HCT116 (cell line): Measurements from ENCODE around the gene IMPA2.

Experiments used
- CTCF ChIP-seq, 3 experiments: fragments of 200-600 bp in 1 of 3; sonication (generic) in 1 of 3; IDR thresholded peaks in 2 of 3; conservative IDR thresholded peaks in 1 of 3; 2 replicates each; pipeline ENCODE4 v1.5.1; 2012 to 2017; ENCODE audit warnings: low read depth in 2 of 3, low read length in 2 of 3, antibody characterized with exemption in 1 of 3, borderline replicate concordance in 1 of 3, control low read depth in 1 of 3, mild to moderate bottlenecking in 1 of 3, mixed read lengths in 1 of 3, mixed run types in 1 of 3, moderate library complexity in 1 of 3; ENCODE audit not compliant: insufficient read depth in 1 of 3
- POLR2A ChIP-seq: IDR thresholded peaks from 2 replicates; pipeline ENCODE4 v1.7.0; 2011; ENCODE audit warnings: borderline replicate concordance; ENCODE audit not compliant: insufficient read depth, insufficient read length; ENCODE audit errors: extremely low read depth
- ZNF274 ChIP-seq: fragments of 200-500 bp; sonication (Bioruptor generic); IDR thresholded peaks from 2 replicates; pipeline ENCODE4 v1.6.1; 2014; ENCODE audit warnings: mild to moderate bottlenecking, low read depth, low read length, inconsistent platforms
- TF ChIP-seq, protein P1 (sequence below): IDR thresholded peaks from 2 replicates; pipeline ENCODE4 v1.6.1; 2012; ENCODE audit warnings: low read depth

DNA sequence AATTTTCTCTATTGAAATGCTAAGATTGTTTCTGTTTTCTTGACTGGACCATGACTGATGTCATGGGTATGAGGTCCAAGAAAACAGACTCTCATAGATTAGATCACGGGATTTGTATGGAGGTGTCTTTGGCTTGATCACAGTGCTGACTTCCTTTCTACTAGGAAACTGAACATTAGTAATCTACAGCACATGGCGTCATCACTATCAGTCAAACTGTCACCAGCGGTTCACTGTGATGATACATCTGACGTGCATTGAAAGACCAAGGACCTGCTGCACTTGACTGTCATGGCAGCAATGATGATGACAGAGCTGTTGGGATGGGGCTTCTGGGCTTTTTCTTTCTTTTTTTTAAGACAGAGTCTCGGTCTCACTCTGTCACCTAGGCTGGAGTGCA, 28.2 kb upstream of the IMPA2 start:
- TF ChIP-seq ZNF274 (no peak), CTCF (IDR thresholded peaks at IDR 0.05 in 2 of 3, conservative IDR thresholded peaks at IDR 0.05 in 1 of 3; ENCODE audit: borderline replicate concordance in 1 of 3, insufficient read depth in 1 of 3, low read depth in 2 of 3, low read length in 2 of 3) (no peak), POLR2A (no peak)
- TF ChIP-seq, protein P1, sequence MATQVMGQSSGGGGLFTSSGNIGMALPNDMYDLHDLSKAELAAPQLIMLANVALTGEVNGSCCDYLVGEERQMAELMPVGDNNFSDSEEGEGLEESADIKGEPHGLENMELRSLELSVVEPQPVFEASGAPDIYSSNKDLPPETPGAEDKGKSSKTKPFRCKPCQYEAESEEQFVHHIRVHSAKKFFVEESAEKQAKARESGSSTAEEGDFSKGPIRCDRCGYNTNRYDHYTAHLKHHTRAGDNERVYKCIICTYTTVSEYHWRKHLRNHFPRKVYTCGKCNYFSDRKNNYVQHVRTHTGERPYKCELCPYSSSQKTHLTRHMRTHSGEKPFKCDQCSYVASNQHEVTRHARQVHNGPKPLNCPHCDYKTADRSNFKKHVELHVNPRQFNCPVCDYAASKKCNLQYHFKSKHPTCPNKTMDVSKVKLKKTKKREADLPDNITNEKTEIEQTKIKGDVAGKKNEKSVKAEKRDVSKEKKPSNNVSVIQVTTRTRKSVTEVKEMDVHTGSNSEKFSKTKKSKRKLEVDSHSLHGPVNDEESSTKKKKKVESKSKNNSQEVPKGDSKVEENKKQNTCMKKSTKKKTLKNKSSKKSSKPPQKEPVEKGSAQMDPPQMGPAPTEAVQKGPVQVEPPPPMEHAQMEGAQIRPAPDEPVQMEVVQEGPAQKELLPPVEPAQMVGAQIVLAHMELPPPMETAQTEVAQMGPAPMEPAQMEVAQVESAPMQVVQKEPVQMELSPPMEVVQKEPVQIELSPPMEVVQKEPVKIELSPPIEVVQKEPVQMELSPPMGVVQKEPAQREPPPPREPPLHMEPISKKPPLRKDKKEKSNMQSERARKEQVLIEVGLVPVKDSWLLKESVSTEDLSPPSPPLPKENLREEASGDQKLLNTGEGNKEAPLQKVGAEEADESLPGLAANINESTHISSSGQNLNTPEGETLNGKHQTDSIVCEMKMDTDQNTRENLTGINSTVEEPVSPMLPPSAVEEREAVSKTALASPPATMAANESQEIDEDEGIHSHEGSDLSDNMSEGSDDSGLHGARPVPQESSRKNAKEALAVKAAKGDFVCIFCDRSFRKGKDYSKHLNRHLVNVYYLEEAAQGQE = no peak
